Gastroesophageal sphincter (tissue), 3 donors: ENCODE data around the gene IL4.

ENCODE experiments used
- CTCF ChIP-seq, 4 experiments: fragments of 200-600 bp in 2 of 4; fragments of 450-650 bp in 2 of 4; sonication (generic) in 1 of 4; IDR thresholded peaks; one replicate each; pipeline ENCODE4 v1.5.1; 2017 to 2019; ENCODE audit warnings: antibody characterized with exemption in 4 of 4, mild to moderate bottlenecking in 2 of 4, moderate library complexity in 2 of 4
- POLR2A ChIP-seq, 2 donors: fragments of 450-650 bp; IDR thresholded peaks; one replicate each; pipeline ENCODE4 v1.6.1; 2017; ENCODE audit warnings: antibody characterized with exemption in 2 of 2, mild to moderate bottlenecking in 2 of 2, moderate library complexity in 1 of 2
- POLR2AphosphoS5 ChIP-seq: sonication (generic); formaldehyde crosslinking; IDR thresholded peaks from one replicate; pipeline ENCODE4 v1.6.1; 2017; ENCODE audit warnings: antibody characterized with exemption

DNA sequence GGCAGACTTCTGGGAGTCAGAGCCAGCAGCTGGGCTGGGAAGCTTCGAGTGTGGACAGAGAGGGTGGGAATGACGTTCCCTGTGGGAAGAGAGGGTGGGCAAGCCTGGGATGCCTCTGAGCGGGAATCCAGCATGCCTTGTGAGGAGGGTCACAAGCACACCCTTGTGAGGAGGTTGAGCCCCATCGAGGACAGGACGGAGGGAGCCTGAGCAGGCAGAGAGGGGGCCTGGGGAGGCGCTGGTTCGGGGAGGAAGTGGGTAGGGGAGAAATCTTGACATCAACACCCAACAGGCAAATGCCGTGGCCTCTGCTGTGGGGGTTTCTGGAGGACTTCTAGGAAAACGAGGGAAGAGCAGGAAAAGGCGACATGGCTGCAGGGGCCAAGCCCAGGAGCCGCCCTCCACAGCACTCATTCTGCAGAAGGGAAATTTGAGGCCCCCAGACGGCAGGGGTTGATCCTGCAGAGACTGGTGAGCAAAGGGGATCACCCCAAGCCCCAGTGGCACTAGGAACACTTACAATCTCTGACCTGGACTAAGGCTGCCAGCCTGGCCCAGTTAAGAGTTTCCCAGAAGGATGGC lies 16.9 kb upstream of the IL4 start:
- TF ChIP-seq POLR2AphosphoS5, result no peak
- TF ChIP-seq CTCF (IDR thresholded peaks at IDR 0.05), result no peak
- no peak for TF ChIP-seq POLR2A (IDR thresholded peaks at IDR 0.05)
